ENCODE results near the gene ZC3H12C. TPM values are rescaled to one million over a fixed set of nuclear protein-coding genes. Genes with fewer than 3 reads are reported as not detected.

ZC3H12C gene
- total RNA-seq, 1 donor from 2014 or later: 17.6 TPM

Other genes with a start within 250 kb of the ZC3H12C start
- 80.5 TPM for gene RDX, start 203.2 kb downstream of the ZC3H12C start, total RNA-seq

Measured in tongue (tissue), 1 donor.